Activated CD4-positive, alpha-beta T cell treated with anti-CD3 and anti-CD28 coated beads for 24 hours (primary cell): ENCODE measurements around the gene SPRY1.

ENCODE experiments used
- DNase-seq, 2 donors: peaks; one replicate each; pipeline ENCODE4 v3.0.0-alpha.2; 2020; ENCODE audit warnings: low read depth in 2 of 2

The SPRY1 gene

GRCh38 chr4:123443401-123444289 is 47.0 kb downstream of the SPRY1 start:
- no peak for DNase-seq

GRCh38 chr4:123444290-123444731 is 47.7 kb downstream of the SPRY1 start:
- DNase-seq, result no peak

GRCh38 chr4:123446865-123447474 is 50.4 kb downstream of the SPRY1 start:
- DNase-seq, result no peak

GRCh38 chr4:123449362-123449761 is 52.8 kb downstream of the SPRY1 start:
- no peak for DNase-seq

GRCh38 chr4:123449780-123450179 is 53.2 kb downstream of the SPRY1 start:
- DNase-seq, result no peak

- DNase-seq, result no peak
Observed at GRCh38 chr4:123450393-123450792, 53.8 kb downstream of the SPRY1 start.

GRCh38 chr4:123452616-123453015 is 56.0 kb downstream of the SPRY1 start:
- no peak for DNase-seq

GRCh38 chr4:123453061-123453680 is 56.6 kb downstream of the SPRY1 start:
- no peak for DNase-seq
